Measurements from ENCODE around the gene IGF1R. TPM values are rescaled to one million over a fixed set of nuclear protein-coding genes. Genes with fewer than 3 reads are reported as not detected.

Gene IGF1R
- total and polyA plus RNA-seq, 2 of the 13 experiments (the other 11 are each of a cell fraction or from before 2014, with no cell fraction given): 15.9 to 18.4 TPM

DNA sequence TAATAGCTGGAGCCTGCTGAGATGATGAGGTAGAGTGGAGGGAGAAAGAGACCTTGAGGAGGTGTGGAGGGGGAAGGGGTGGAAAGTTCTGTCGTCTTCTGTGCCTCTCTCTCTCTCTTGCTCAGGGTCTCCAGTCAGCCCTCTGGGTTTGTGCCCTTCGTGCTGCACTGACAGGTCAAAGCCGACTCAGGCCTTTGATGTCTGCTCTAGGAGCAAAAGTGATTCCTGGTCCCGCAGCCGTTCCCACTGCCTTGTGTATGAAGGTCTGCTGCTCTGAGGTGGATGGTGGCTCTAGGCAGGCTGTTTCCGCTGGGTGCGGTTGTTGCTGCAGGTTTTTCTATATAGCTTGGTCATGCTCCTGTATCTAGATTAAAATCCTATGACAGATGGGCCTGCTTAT, 89.4 kb downstream of the IGF1R start (continued):
- peak; percentile 85 for TF ChIP-seq ZBTB38 (CRISPR knock-in tag; IDR thresholded peaks at IDR 0.05)
- TF ChIP-seq BCL6 (CRISPR knock-in tag; IDR thresholded peaks at IDR 0.05): 0 out of 2 replicates have a peak, but pooled peaks have one; percentile 28
- no peak for TF ChIP-seq PCBP1 (IDR thresholded peaks at IDR 0.05; ENCODE audit: borderline replicate concordance, low read depth, low read length)
- 0 out of 2 replicates have a peak, but pooled peaks have one; percentile 22 for TF ChIP-seq ESRRA (CRISPR knock-in tag; IDR thresholded peaks at IDR 0.05; ENCODE audit: low read depth)
- TF ChIP-seq ZNF790 (CRISPR knock-in tag; IDR thresholded peaks at IDR 0.05; ENCODE audit: borderline replicate concordance): no peak
- peak; percentile 35; the same call in 1 of the 2 replicates for TF ChIP-seq RXRA (CRISPR knock-in tag; IDR thresholded peaks at IDR 0.05)
- TF ChIP-seq, protein P1, sequence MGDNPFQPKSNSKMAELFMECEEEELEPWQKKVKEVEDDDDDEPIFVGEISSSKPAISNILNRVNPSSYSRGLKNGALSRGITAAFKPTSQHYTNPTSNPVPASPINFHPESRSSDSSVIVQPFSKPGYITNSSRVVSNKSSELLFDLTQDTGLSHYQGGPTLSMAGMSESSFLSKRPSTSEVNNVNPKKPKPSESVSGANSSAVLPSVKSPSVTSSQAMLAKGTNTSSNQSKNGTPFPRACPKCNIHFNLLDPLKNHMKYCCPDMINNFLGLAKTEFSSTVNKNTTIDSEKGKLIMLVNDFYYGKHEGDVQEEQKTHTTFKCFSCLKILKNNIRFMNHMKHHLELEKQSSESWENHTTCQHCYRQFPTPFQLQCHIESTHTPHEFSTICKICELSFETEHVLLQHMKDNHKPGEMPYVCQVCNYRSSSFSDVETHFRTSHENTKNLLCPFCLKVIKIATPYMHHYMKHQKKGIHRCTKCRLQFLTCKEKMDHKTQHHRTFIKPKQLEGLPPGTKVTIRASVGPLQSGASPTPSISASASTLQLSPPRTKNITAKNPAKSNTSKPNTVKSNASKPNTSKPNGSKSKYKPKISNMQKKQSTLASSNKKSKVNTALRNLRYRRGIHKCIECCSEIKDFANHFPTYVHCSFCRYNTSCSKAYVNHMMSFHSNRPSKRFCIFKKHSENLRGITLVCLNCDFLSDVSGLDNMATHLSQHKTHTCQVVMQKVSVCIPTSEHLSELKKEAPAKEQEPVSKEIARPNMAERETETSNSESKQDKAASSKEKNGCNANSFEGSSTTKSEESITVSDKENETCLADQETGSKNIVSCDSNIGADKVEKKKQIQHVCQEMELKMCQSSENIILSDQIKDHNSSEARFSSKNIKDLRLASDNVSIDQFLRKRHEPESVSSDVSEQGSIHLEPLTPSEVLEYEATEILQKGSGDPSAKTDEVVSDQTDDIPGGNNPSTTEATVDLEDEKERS (CRISPR knock-in tag; IDR thresholded peaks at IDR 0.05): no peak
- no peak for TF ChIP-seq RARG (CRISPR knock-in tag; IDR thresholded peaks at IDR 0.05; ENCODE audit: low read depth)
- peak; percentile 53; the same call in 1 of the 2 replicates for TF ChIP-seq HNF4A (CRISPR knock-in tag; IDR thresholded peaks at IDR 0.05)
- no peak for TF ChIP-seq ZNF563 (CRISPR knock-in tag; IDR thresholded peaks at IDR 0.05)
- TF ChIP-seq, protein P2, sequence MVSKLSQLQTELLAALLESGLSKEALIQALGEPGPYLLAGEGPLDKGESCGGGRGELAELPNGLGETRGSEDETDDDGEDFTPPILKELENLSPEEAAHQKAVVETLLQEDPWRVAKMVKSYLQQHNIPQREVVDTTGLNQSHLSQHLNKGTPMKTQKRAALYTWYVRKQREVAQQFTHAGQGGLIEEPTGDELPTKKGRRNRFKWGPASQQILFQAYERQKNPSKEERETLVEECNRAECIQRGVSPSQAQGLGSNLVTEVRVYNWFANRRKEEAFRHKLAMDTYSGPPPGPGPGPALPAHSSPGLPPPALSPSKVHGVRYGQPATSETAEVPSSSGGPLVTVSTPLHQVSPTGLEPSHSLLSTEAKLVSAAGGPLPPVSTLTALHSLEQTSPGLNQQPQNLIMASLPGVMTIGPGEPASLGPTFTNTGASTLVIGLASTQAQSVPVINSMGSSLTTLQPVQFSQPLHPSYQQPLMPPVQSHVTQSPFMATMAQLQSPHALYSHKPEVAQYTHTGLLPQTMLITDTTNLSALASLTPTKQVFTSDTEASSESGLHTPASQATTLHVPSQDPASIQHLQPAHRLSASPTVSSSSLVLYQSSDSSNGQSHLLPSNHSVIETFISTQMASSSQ (IDR thresholded peaks at IDR 0.05; ENCODE audit: low read depth): peak; percentile 40; the same call in 1 of the 2 replicates
- TF ChIP-seq, protein P2 (CRISPR knock-in tag; IDR thresholded peaks at IDR 0.05; ENCODE audit: borderline replicate concordance): no peak
- no peak for TF ChIP-seq ZNF180 (CRISPR knock-in tag; IDR thresholded peaks at IDR 0.05; ENCODE audit: borderline replicate concordance, low read depth)
- TF ChIP-seq HHEX (CRISPR knock-in tag; IDR thresholded peaks at IDR 0.05): no peak
- TF ChIP-seq ZNF891 (CRISPR knock-in tag; IDR thresholded peaks at IDR 0.05): no peak
- TF ChIP-seq ZFAT (CRISPR knock-in tag; conservative IDR thresholded peaks at IDR 0.05): no peak
- TF ChIP-seq TARDBP (CRISPR knock-in tag; IDR thresholded peaks at IDR 0.05): peak; percentile 45; the same call in 1 of the 2 replicates
- TF ChIP-seq ZNF501 (CRISPR knock-in tag; IDR thresholded peaks at IDR 0.05): no peak
- peak; percentile 34; the same call in 1 of the 2 replicates for TF ChIP-seq GATAD2A (CRISPR knock-in tag; IDR thresholded peaks at IDR 0.05)
- TF ChIP-seq FOXM1 (CRISPR knock-in tag; IDR thresholded peaks at IDR 0.05): no peak
- peak; percentile 38; the same call in 1 of the 2 replicates for TF ChIP-seq ZFX (CRISPR knock-in tag; IDR thresholded peaks at IDR 0.05; ENCODE audit: low read depth)
- TF ChIP-seq MED1 (CRISPR knock-in tag; IDR thresholded peaks at IDR 0.05): 0 out of 2 replicates have a peak, but pooled peaks have one; percentile 30
- 0 out of 2 replicates have a peak, but pooled peaks have one; percentile 14 for TF ChIP-seq ELF3 (CRISPR knock-in tag; IDR thresholded peaks at IDR 0.05)
- no peak for TF ChIP-seq ZNF839 (CRISPR knock-in tag; IDR thresholded peaks at IDR 0.05; ENCODE audit: borderline replicate concordance)
- no peak for TF ChIP-seq ZNF792 (CRISPR knock-in tag; IDR thresholded peaks at IDR 0.05)
